NCI-H748 treated with DMSO at 0.1 percent for 48 hours (cell line): ENCODE results near the gene RAD51B.
"Not testable (repeated sequence)": the region's sequence is repeated elsewhere in the genome, so short reads cannot be mapped to it uniquely, and the experiment has no call there.

Experiments used
- DNase-seq: peaks from one replicate; lab custom pipeline; 2025; lab: John Stamatoyannopoulos, UW

RAD51B gene

GRCh38 chr14:68174446-68174845 lies 354.9 kb downstream of the RAD51B start:
- DNase-seq = no peak

GRCh38 chr14:68176687-68177086 lies 357.1 kb downstream of the RAD51B start:
- DNase-seq = no peak

GRCh38 chr14:68177728-68178127 lies 358.1 kb downstream of the RAD51B start:
- DNase-seq = no peak

- no peak for DNase-seq
Measured at GRCh38 chr14:68178282-68178681, 358.7 kb downstream of the RAD51B start.

GRCh38 chr14:68181519-68182326 lies 362.1 kb downstream of the RAD51B start:
- no peak for DNase-seq

- no peak for DNase-seq
Measured at GRCh38 chr14:68182492-68182891, 362.9 kb downstream of the RAD51B start.

- DNase-seq = not testable (repeated sequence)
Measured at GRCh38 chr14:68186500-68187276, 367.1 kb downstream of the RAD51B start.

GRCh38 chr14:68188174-68188573 lies 368.6 kb downstream of the RAD51B start:
- DNase-seq = no peak

- no peak for DNase-seq
Measured at GRCh38 chr14:68190032-68190431, 370.5 kb downstream of the RAD51B start.

GRCh38 chr14:68191567-68192321 lies 372.2 kb downstream of the RAD51B start:
- no peak for DNase-seq

- no peak for DNase-seq
Measured at GRCh38 chr14:68192935-68193334, 373.4 kb downstream of the RAD51B start.

GRCh38 chr14:68193970-68194681 lies 374.5 kb downstream of the RAD51B start:
- DNase-seq = no peak

GRCh38 chr14:68195126-68195525 lies 375.5 kb downstream of the RAD51B start:
- DNase-seq = peak; percentile 70

GRCh38 chr14:68198713-68199495 lies 379.3 kb downstream of the RAD51B start:
- DNase-seq = no peak

- DNase-seq = peak; percentile 13
Measured at GRCh38 chr14:68199554-68200151, 380.1 kb downstream of the RAD51B start.

- no peak for DNase-seq
Measured at GRCh38 chr14:68203871-68204270, 384.3 kb downstream of the RAD51B start.

- no peak for DNase-seq
Measured at GRCh38 chr14:68208218-68208617, 388.6 kb downstream of the RAD51B start.

GRCh38 chr14:68208626-68209317 lies 389.2 kb downstream of the RAD51B start:
- no peak for DNase-seq

- DNase-seq = no peak
Measured at GRCh38 chr14:68210729-68211299, 391.2 kb downstream of the RAD51B start.

- no peak for DNase-seq
Measured at GRCh38 chr14:68211421-68211820, 391.8 kb downstream of the RAD51B start.
